Erythroblast (primary cell): ENCODE measurements around the gene HSPB9.

Experiments used
- GATA1 ChIP-seq: IDR thresholded peaks from 2 replicates; pipeline ENCODE4 v1.6.1; 2011; ENCODE audit warnings: low read depth, mild to moderate bottlenecking, control low read depth, low read length, moderate library complexity
- POLR2A ChIP-seq: IDR thresholded peaks from 2 replicates; pipeline ENCODE4 v1.6.1; 2011; ENCODE audit warnings: mild to moderate bottlenecking, low read length

DNA sequence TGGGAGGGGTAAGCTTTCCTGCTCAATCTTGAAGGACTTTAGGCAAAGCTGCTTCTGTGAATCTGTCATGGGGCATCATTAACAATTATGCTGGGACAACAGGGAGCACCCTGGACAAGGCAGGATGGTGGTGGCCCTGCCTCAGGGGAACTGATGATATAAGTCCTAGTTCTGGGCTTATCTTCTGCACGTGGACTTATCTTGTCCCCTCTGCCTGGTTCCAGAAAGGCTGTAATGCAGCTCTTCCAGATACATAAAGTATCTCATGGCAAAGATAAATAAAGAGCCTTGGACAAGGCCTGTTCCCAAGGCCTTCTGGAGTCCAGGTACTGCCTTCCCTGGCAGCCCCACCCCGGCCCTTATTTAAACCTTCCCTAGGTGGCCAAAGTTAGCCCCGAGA is 18.3 kb upstream of the HSPB9 start:
- TF ChIP-seq POLR2A (no peak), GATA1 (no peak)
